Ishikawa (cell line): Measurements from ENCODE around the gene OXGR1.

ENCODE experiments used
- CEBPB ChIP-seq: IDR thresholded peaks from 2 replicates; pipeline ENCODE4 v1.6.1; 2012
- CREB1 ChIP-seq: IDR thresholded peaks from 2 replicates; pipeline ENCODE4 v1.6.1; 2012; ENCODE audit warnings: low read depth
- EGR1 ChIP-seq: IDR thresholded peaks from 2 replicates; pipeline ENCODE4 v1.6.1; 2012
- EP300 ChIP-seq: IDR thresholded peaks from 2 replicates; pipeline ENCODE4 v1.6.1; 2012; ENCODE audit warnings: borderline replicate concordance
- MAX ChIP-seq: IDR thresholded peaks from 2 replicates; pipeline ENCODE4 v1.6.1; 2012
- NFIC ChIP-seq: IDR thresholded peaks from 2 replicates; pipeline ENCODE4 v1.6.1; 2012
- RAD21 ChIP-seq: IDR thresholded peaks from 2 replicates; pipeline ENCODE4 v1.6.1; 2012; ENCODE audit warnings: low read depth
- REST ChIP-seq: IDR thresholded peaks from 2 replicates; pipeline ENCODE4 v1.6.1; 2012; ENCODE audit warnings: low read depth, mild to moderate bottlenecking
- TAF1 ChIP-seq: IDR thresholded peaks from 2 replicates; pipeline ENCODE4 v1.6.1; 2012; ENCODE audit warnings: low read depth, mild to moderate bottlenecking
- TCF12 ChIP-seq: IDR thresholded peaks from 2 replicates; pipeline ENCODE4 v1.6.1; 2012; ENCODE audit warnings: low read depth
- TEAD4 ChIP-seq: IDR thresholded peaks from 2 replicates; pipeline ENCODE4 v1.6.1; 2012
- USF1 ChIP-seq: IDR thresholded peaks from 2 replicates; pipeline ENCODE4 v1.6.1; 2012
- YY1 ChIP-seq: IDR thresholded peaks from 2 replicates; pipeline ENCODE4 v1.6.1; 2012; ENCODE audit warnings: low read depth

GRCh38 chr13:97027162-97027554, 32.9 kb upstream of the OXGR1 start:
- TF ChIP-seq TEAD4 (no peak), MAX (no peak), NFIC (no peak), TAF1 (no peak), YY1 (no peak), REST (no peak), RAD21 (no peak), CREB1 (no peak), EGR1 (no peak), CEBPB (no peak), USF1 (no peak), EP300 (no peak), TCF12 (no peak)
